Hepatocyte (in vitro differentiated cells): ENCODE results near the gene GPR135.

Source experiments
- CTCF ChIP-seq: fragments of 200-600 bp; sonication (generic); IDR thresholded peaks from 2 replicates; pipeline ENCODE4 v1.5.1; 2016; ENCODE audit warnings: antibody characterized with exemption, mild to moderate bottlenecking; ENCODE audit not compliant: poor library complexity
- EZH2 ChIP-seq: fragments of 200-600 bp; sonication (generic); IDR thresholded peaks from 2 replicates; pipeline ENCODE4 v1.6.1; 2016; ENCODE audit warnings: antibody characterized with exemption, mild to moderate bottlenecking, borderline replicate concordance
- EZH2phosphoT487 ChIP-seq: fragments of 200-600 bp; sonication (generic); IDR thresholded peaks from one replicate; pipeline ENCODE4 v1.6.1; 2018; ENCODE audit warnings: antibody characterized with exemption, mild to moderate bottlenecking, low read depth, moderate library complexity; ENCODE audit not compliant: unreplicated experiment, severe bottlenecking

- TF ChIP-seq CTCF: no peak
- TF ChIP-seq EZH2: no peak
- TF ChIP-seq EZH2phosphoT487: no peak
Measured at GRCh38 chr14:59450716-59451115, 14.5 kb downstream of the GPR135 start.
